Measurements from ENCODE around the gene DUS3L. TPM values are rescaled to one million over a fixed set of nuclear protein-coding genes. Genes with fewer than 3 reads are reported as not detected.

The DUS3L gene
- total RNA-seq, 1 donor from 2014 or later = 13.9 TPM

DNA sequence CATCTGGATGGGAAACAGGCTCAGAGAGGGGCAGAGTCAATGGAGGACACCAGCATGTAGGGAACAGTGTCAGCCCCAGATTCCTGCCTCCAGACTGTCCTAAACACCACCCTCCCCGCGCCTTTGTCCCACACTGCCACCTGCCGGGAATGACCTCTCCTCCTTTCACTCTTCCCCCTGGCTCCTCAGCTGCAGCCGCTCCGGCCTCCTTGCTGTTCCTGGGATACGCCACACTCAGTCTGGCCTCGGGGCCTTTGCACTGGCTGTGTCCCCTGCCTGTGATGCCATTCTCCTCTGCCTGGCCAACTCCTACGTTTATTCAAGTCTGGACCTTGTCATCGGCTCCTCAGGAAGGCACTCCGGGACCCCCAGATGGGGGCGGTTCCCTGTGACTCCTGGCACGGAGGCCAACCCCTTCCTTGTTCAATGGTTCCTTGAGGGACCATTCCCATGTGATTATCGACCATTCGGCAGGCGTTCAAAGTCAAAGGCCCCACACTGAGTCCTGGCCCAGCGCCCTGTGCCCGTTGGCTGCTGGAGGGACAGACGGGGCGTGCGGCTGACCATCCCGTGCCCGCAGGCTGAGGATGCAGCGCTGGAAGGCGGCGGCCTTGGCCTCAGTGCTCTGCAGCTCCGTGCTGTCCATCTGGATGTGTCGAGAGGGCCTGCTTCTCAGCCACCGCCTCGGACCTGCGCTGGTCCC lies 32.8 kb upstream of the DUS3L start:
- no peak for FAIRE-seq

DNA sequence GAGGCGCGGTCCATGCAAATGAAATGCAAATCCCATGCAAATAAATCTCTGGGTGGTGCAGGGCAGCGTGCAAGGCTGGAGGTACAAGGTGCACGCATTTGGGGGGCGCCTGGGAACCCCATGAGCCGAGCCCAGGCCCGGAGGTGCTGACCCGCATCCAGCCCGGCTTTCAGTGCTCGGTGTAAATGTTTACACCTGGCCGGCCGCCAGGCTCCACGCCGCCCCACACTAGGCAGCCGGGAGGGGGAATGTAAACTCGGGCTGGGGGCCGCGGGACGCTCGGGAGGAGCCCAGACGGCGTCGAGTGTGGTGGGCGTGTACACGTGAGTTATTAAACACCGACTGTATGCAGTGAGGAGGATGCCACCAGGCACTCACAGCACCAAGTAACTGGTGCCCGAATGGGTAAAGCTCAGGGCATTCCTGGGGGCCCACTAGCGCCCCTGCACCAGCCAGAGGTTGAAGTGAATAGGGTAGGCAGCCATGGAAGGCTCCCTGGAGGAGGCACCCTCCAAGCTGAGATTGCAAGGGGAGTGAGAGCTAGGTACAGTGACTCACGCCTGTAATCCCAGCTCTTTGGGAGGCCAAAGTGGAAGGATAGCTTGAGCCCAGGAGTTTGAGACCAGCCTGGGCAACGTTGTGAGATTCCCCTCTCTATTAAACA lies 31.4 kb upstream of the DUS3L start:
- DNase-seq (ENCODE audit: low spot score in 2 of 2) (no peak), FAIRE-seq (no peak)

More for the DNA sequence above, 32.8 kb upstream of the DUS3L start:
- DNase-seq (ENCODE audit: low spot score in 2 of 2) = no peak

- FAIRE-seq = no peak
- DNase-seq (ENCODE audit: low spot score in 2 of 2) = no peak
Observed at GRCh38 chr19:5821521-5822180, 30.7 kb upstream of the DUS3L start.

DNA sequence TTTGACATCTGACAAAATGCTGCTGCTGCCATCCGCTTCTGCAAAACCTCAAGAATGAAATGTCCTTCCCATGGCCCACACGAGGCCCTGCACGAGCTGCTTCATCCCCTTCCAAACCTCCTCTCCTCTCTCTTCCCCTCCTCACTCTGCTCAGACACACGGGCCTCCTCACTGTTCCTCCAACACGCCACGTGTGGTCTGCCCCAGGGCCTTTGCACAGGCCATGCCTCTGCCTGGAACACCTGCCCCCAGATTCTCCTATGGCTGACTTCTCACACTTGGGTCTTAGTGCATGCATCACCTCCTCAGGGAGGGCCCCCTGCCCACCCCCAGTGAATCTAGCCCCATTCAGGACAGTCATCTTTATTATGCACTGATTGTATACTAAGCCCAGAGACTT lies 29.8 kb upstream of the DUS3L start:
- no peak for FAIRE-seq
- no peak for DNase-seq (ENCODE audit: low spot score in 2 of 2)

- FAIRE-seq (no peak), DNase-seq (ENCODE audit: low spot score in 2 of 2) (no peak)
Observed at GRCh38 chr19:5818594-5818993, 27.6 kb upstream of the DUS3L start.

GRCh38 chr19:5817218-5817617 lies 26.3 kb upstream of the DUS3L start:
- FAIRE-seq (no peak), DNase-seq (ENCODE audit: low spot score in 2 of 2) (no peak)

- DNase-seq (ENCODE audit: low spot score in 2 of 2) (no peak), FAIRE-seq (no peak)
Observed at GRCh38 chr19:5814852-5815246, 23.9 kb upstream of the DUS3L start.

GRCh38 chr19:5814123-5814851 lies 23.3 kb upstream of the DUS3L start:
- no peak for DNase-seq (ENCODE audit: low spot score in 2 of 2)
- FAIRE-seq = no peak

- no peak for FAIRE-seq
- no peak for DNase-seq (ENCODE audit: low spot score in 2 of 2)
Observed at GRCh38 chr19:5811117-5811516, 20.2 kb upstream of the DUS3L start.

GRCh38 chr19:5809469-5809868 lies 18.5 kb upstream of the DUS3L start:
- no peak for DNase-seq (ENCODE audit: low spot score in 2 of 2)
- no peak for FAIRE-seq

- no peak for FAIRE-seq
- DNase-seq (ENCODE audit: low spot score in 2 of 2) = no peak
Observed at GRCh38 chr19:5809053-5809452, 18.1 kb upstream of the DUS3L start.

DNA sequence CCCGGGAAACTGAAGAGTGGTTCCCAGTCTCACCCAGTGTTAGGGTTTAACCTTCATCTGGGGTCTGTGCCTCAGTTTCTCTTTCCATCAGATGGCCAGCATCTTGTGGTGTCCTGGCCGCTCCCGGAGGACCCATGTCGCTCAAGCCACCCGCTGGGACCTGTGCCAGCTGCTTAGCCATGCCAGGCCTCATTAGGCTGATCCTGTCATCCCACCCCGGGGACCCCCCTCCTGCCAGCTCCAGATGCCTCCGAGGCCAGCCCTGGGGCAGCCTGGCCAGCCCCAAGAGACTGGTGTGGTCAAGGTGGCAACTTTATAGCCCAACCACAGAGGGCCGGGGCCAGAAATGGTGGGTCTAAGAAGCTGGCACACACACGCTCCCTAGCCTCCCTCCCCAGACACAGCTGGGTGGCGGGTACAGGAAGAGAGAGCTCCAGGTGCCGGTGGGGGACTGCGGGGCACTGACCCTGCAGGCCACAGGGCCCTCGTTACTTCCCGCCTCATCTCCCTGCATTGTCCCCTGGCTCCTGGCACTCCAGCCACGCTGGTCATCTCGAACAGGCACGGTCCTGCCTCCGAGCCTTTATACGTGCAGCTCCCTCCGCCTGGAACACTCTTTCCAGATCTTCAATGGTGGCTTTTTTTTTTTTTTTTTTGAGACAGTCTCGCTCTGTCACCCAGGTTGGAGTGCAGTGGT lies 17.3 kb upstream of the DUS3L start:
- DNase-seq (ENCODE audit: low spot score in 2 of 2) (no peak), FAIRE-seq (no peak)

GRCh38 chr19:5806905-5807304 lies 15.9 kb upstream of the DUS3L start:
- no peak for DNase-seq (ENCODE audit: low spot score in 2 of 2)
- FAIRE-seq = no peak

GRCh38 chr19:5806133-5806489 lies 15.1 kb upstream of the DUS3L start:
- no peak for DNase-seq (ENCODE audit: low spot score in 2 of 2)
- FAIRE-seq = no peak

DNA sequence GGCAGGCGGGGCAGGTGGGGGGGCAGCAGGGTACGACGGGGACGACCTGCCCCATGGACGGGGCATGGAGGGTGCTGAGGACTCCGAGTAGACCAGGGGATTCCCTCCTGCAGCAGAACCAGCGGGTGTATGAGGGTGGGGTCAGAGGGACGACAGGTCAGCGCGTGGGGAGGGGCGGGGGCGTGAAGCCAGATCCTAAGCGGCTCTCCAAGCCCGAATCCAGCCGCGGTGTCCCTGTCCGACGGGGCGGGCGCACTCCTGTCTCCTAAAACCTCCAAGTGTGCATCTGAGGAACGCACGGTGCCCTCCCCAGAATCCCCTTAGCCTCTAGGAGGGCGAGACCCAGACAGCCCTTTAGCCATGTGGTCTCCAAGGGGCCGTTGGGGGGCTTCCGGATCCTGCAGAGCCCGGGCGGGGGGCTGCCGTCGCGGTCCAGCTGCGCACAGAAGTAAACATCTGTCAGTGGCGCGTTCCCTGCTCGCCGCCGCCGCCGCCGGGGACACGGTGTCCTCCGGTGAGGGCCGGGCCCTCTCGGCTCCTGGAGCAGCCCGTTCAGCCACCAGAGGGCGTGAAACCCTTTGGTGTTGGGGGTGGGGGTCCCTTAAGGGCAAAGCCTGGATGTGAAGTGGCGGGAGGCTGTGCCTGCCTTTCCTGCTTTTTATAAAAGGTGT lies 14.6 kb upstream of the DUS3L start:
- FAIRE-seq = no peak

GRCh38 chr19:5804516-5805461 lies 13.8 kb upstream of the DUS3L start, which contains the start of gene NRTN:
NRTN (plus strand) TSS chr19:5805067; CDS start chr19:5824166, 19,099 bp downstream.
- DNase-seq (ENCODE audit: low spot score in 2 of 2) (no peak), FAIRE-seq (no peak)

More for the DNA sequence above, 14.6 kb upstream of the DUS3L start:
- DNase-seq (ENCODE audit: low spot score in 2 of 2) = peak in 1 of 2 donors; percentile 72

GRCh38 chr19:5803752-5804515 lies 13.0 kb upstream of the DUS3L start:
- DNase-seq (ENCODE audit: low spot score in 2 of 2) (peak; percentile 84 to 89), FAIRE-seq (no peak)

- DNase-seq (ENCODE audit: low spot score in 2 of 2) (no peak), FAIRE-seq (no peak)
Observed at GRCh38 chr19:5803441-5803751, 12.4 kb upstream of the DUS3L start.

All from frontal cortex (tissue), 4 donors.